GM23338 (cell line): ENCODE measurements around the gene DCPS. TPM values are rescaled to one million over a fixed set of nuclear protein-coding genes. Genes with fewer than 3 reads are reported as not detected.

Experiments used
- ATAC-seq: fragments of 200-7000 bp; cut with Tn5 transposase; 3 replicates; pipeline ENCODE4 v1.9.1; 2020
- DNase-seq: peaks from one replicate; pipeline ENCODE4 v3.0.0-alpha.2; 2015; ENCODE audit warnings: low spot score
- H2AFZ ChIP-seq: fragments of 200-600 bp; sonication (generic); 2 replicates; pipeline ENCODE4 v1.8.0; 2016; ENCODE audit warnings: antibody characterized with exemption, mild to moderate bottlenecking, moderate library complexity
- H3F3A ChIP-seq: fragments of 200-600 bp; sonication (generic); replicated peaks from 2 replicates; pipeline ENCODE4 v1.8.0; 2017; ENCODE audit warnings: antibody characterized with exemption, mixed run types, low read depth
- H3K27ac ChIP-seq: fragments of 200-600 bp; sonication (generic); 2 replicates; pipeline ENCODE4 v1.6.1; 2016; ENCODE audit warnings: low read depth
- H3K27me3 ChIP-seq: fragments of 200-600 bp; sonication (generic); 2 replicates; pipeline ENCODE4 v1.8.0; 2016; ENCODE audit warnings: mild to moderate bottlenecking, mixed run types, moderate library complexity; ENCODE audit not compliant: insufficient read depth
- H3K36me3 ChIP-seq: fragments of 200-600 bp; sonication (generic); 2 replicates; pipeline ENCODE4 v1.8.0; 2016; ENCODE audit warnings: mild to moderate bottlenecking; ENCODE audit not compliant: insufficient read depth
- H3K4me1 ChIP-seq: fragments of 200-600 bp; sonication (generic); 2 replicates; pipeline ENCODE4 v1.8.0; 2016; ENCODE audit warnings: mild to moderate bottlenecking, moderate library complexity; ENCODE audit not compliant: insufficient read depth
- H3K4me2 ChIP-seq: fragments of 200-600 bp; sonication (generic); 2 replicates; pipeline ENCODE4 v1.7.1; 2017; ENCODE audit warnings: mixed run types
- H3K4me3 ChIP-seq: fragments of 200-600 bp; sonication (generic); 2 replicates; pipeline ENCODE4 v1.6.1; 2016; ENCODE audit warnings: mixed run types
- H3K79me2 ChIP-seq: fragments of 200-600 bp; sonication (generic); replicated peaks from 2 replicates; pipeline ENCODE4 v1.8.0; 2017; ENCODE audit warnings: mild to moderate bottlenecking; ENCODE audit not compliant: insufficient read depth
- H3K9me2 ChIP-seq: fragments of 200-600 bp; sonication (generic); 2 replicates; pipeline ENCODE4 v1.8.0; 2017; ENCODE audit not compliant: insufficient read depth
- H4K20me1 ChIP-seq: fragments of 200-600 bp; sonication (generic); replicated peaks from 2 replicates; pipeline ENCODE4 v1.8.0; 2017; ENCODE audit warnings: mild to moderate bottlenecking; ENCODE audit not compliant: insufficient read depth
- H3K27ac Mint-ChIP-seq: 2 replicates; pipeline ENCODE4 v1.8.0; 2020; ENCODE audit warnings: inconsistent platforms, mild to moderate bottlenecking, moderate library complexity, mixed read lengths
- H3K27me3 Mint-ChIP-seq: 3 replicates; pipeline ENCODE4 v1.8.0; 2022; ENCODE audit warnings: low read depth, mild to moderate bottlenecking, moderate library complexity, mixed read lengths, inconsistent platforms; ENCODE audit not compliant: insufficient read depth, poor library complexity
- H3K36me3 Mint-ChIP-seq: 3 replicates; pipeline ENCODE4 v1.8.0; 2021; ENCODE audit warnings: low read depth, mild to moderate bottlenecking, inconsistent platforms, moderate library complexity, mixed read lengths
- H3K4me1 Mint-ChIP-seq: 3 replicates; pipeline ENCODE4 v1.8.0; 2020; ENCODE audit warnings: mild to moderate bottlenecking, inconsistent platforms, mixed read lengths
- H3K4me3 Mint-ChIP-seq: 3 replicates; pipeline ENCODE4 v1.8.0; 2021; ENCODE audit warnings: moderate library complexity, mild to moderate bottlenecking, inconsistent platforms, mixed read lengths
- H3K9me3 Mint-ChIP-seq: 3 replicates; pipeline ENCODE4 v1.8.0; 2020; ENCODE audit warnings: moderate library complexity, mild to moderate bottlenecking, inconsistent platforms, mixed read lengths
- EZH2phosphoT487 ChIP-seq: fragments of 200-600 bp; sonication (generic); IDR thresholded peaks from one replicate; pipeline ENCODE4 v1.8.1; 2018; ENCODE audit warnings: antibody characterized with exemption; ENCODE audit not compliant: unreplicated experiment
- POLR2AphosphoS5 ChIP-seq: IDR thresholded peaks from 2 replicates; pipeline ENCODE4 v1.6.1; 2016; ENCODE audit warnings: antibody characterized with exemption, low read depth
- REST ChIP-seq: IDR thresholded peaks from one replicate; pipeline ENCODE4 v1.6.1; 2018; ENCODE audit warnings: antibody characterized with exemption; ENCODE audit not compliant: unreplicated experiment
- STAT1 ChIP-seq: IDR thresholded peaks from one replicate; pipeline ENCODE4 v1.6.1; 2016; ENCODE audit warnings: antibody characterized with exemption; ENCODE audit not compliant: unreplicated experiment
- polyA plus RNA-seq: library from polyadenylated mRNA; unstranded; fragments of >200 nt; fragmentation: Nextera tagmentation; extraction: Ambion mirVana; gene quantifications from 2 replicates; pipeline ENCODE4 v1.2.1, GENCODE V29; 2016
- total RNA-seq: library from RNA; depleted of rRNA; stranded (reverse); fragments of >200 nt; shearing (Covaris generic); gene quantifications from 2 replicates; pipeline ENCODE4 v1.2.3, GENCODE V29; 2014
- TF ChIP-seq, protein P1 (sequence below): IDR thresholded peaks from 2 replicates; pipeline ENCODE4 v1.6.1; 2016; ENCODE audit warnings: antibody characterized with exemption

DCPS gene
- total and polyA plus RNA-seq, 2 experiments from 2014 or later: 26.8 to 46.4 TPM

- no peaks in the 10 kb centered on the region for H3K27me3 ChIP-seq
- H3K79me2 ChIP-seq: no peaks in the 10 kb centered on the region
- H3K4me3 Mint-ChIP-seq: no peak overlapping the region; the same call in 2 of the 3 replicates
- DNase-seq (no peak), ATAC-seq (no peak; the same call in 2 of the 3 replicates)
- H3K27ac ChIP-seq: peak overlapping the region; percentile 50; the same call in 1 of the 2 replicates
- H3K4me1 Mint-ChIP-seq: peaks cover 27% of the 10 kb centered on the region
- H3K36me3 Mint-ChIP-seq: peaks cover 10% of the 10 kb centered on the region
- H3K4me2 ChIP-seq: peak overlapping the region; percentile 21; the same call in 1 of the 2 replicates
- no peaks in the 10 kb centered on the region for H3F3A ChIP-seq
- H2AFZ ChIP-seq: no peak overlapping the region
- no peaks in the 10 kb centered on the region for H3K9me3 Mint-ChIP-seq
- no peaks in the 10 kb centered on the region for H3K9me2 ChIP-seq
- H4K20me1 ChIP-seq: no peaks in the 10 kb centered on the region
- H3K4me3 ChIP-seq: no peak overlapping the region
- no peaks in the 10 kb centered on the region for H3K36me3 ChIP-seq
- H3K4me1 ChIP-seq: peaks cover 5% of the 10 kb centered on the region
- H3K27me3 Mint-ChIP-seq: peaks cover 10% of the 10 kb centered on the region
- H3K27ac Mint-ChIP-seq: peak overlapping the region; percentile 81
- TF ChIP-seq, protein P1, sequence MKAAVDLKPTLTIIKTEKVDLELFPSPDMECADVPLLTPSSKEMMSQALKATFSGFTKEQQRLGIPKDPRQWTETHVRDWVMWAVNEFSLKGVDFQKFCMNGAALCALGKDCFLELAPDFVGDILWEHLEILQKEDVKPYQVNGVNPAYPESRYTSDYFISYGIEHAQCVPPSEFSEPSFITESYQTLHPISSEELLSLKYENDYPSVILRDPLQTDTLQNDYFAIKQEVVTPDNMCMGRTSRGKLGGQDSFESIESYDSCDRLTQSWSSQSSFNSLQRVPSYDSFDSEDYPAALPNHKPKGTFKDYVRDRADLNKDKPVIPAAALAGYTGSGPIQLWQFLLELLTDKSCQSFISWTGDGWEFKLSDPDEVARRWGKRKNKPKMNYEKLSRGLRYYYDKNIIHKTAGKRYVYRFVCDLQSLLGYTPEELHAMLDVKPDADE: no peak
Measured at GRCh38 chr11:126336138-126336541, 32.3 kb downstream of the DCPS start.

GRCh38 chr11:126336671-126337101, 32.8 kb downstream of the DCPS start:
- Histone ChIP-seq H3K4me2 (no peak overlapping the region; the same call in 1 of the 2 replicates), H4K20me1 (no peaks in the 10 kb centered on the region), H3K79me2 (no peaks in the 10 kb centered on the region), H3K27me3 (no peaks in the 10 kb centered on the region), H3K36me3 (no peaks in the 10 kb centered on the region), H3K4me1 (peaks cover 5% of the 10 kb centered on the region), H3F3A (no peaks in the 10 kb centered on the region), H3K27ac (peak overlapping the region; percentile 50; the same call in 1 of the 2 replicates), H3K4me3 (no peak overlapping the region), H2AFZ (no peak overlapping the region), H3K9me2 (no peaks in the 10 kb centered on the region)
- Mint-ChIP-seq H3K9me3 (no peaks in the 10 kb centered on the region), H3K4me3 (no peak overlapping the region), H3K36me3 (peaks cover 15% of the 10 kb centered on the region), H3K4me1 (peaks cover 27% of the 10 kb centered on the region), H3K27me3 (peaks cover 10% of the 10 kb centered on the region), H3K27ac (peak overlapping the region; percentile 81)
- DNase-seq: peak; percentile 60
- TF ChIP-seq STAT1 (no peak), POLR2AphosphoS5 (no peak), REST (no peak)
- ATAC-seq: peak; percentile 62

GRCh38 chr11:126337126-126337473, 33.2 kb downstream of the DCPS start:
- ATAC-seq: no peak

More at GRCh38 chr11:126337126-126337473, 33.2 kb downstream of the DCPS start:
- Histone ChIP-seq H3K27ac (no peak overlapping the region), H3K79me2 (no peaks in the 10 kb centered on the region), H3F3A (no peaks in the 10 kb centered on the region), H3K4me1 (peaks cover 5% of the 10 kb centered on the region), H3K36me3 (no peaks in the 10 kb centered on the region), H3K4me2 (no peak overlapping the region), H2AFZ (no peak overlapping the region), H4K20me1 (no peaks in the 10 kb centered on the region), H3K27me3 (no peaks in the 10 kb centered on the region), H3K4me3 (no peak overlapping the region), H3K9me2 (no peaks in the 10 kb centered on the region)
- DNase-seq: no peak
- Mint-ChIP-seq H3K4me1 (peaks cover 27% of the 10 kb centered on the region), H3K9me3 (no peaks in the 10 kb centered on the region), H3K27me3 (peaks cover 13% of the 10 kb centered on the region), H3K36me3 (peaks cover 18% of the 10 kb centered on the region), H3K27ac (no peak overlapping the region), H3K4me3 (no peak overlapping the region)
- TF ChIP-seq EZH2phosphoT487: no peak
- TF ChIP-seq, protein P1: no peak
